22Rv1 (cell line): ENCODE measurements around the gene METTL15.

Experiments used
- H3K27ac ChIP-seq: fragments of 450-650 bp; 2 replicates; pipeline ENCODE4 v1.5.1; 2017
- CTCF ChIP-seq: fragments of 450-650 bp; IDR thresholded peaks from 2 replicates; pipeline ENCODE4 v1.5.1; 2017; ENCODE audit warnings: mild to moderate bottlenecking
- ZFX ChIP-seq: fragments of 450-650 bp; IDR thresholded peaks from 2 replicates; pipeline ENCODE4 v1.6.1; 2017; ENCODE audit warnings: antibody characterized with exemption, borderline replicate concordance

Gene METTL15

GRCh38 chr11:28223577-28223976 is 115.4 kb downstream of the METTL15 start:
- TF ChIP-seq CTCF (no peak), ZFX (no peak)

GRCh38 chr11:28223994-28224393 is 115.8 kb downstream of the METTL15 start:
- H3K27ac ChIP-seq, result no peak overlapping the region
- TF ChIP-seq CTCF (no peak), ZFX (no peak)

More at GRCh38 chr11:28223577-28223976, 115.4 kb downstream of the METTL15 start:
- no peak overlapping the region for H3K27ac ChIP-seq

DNA sequence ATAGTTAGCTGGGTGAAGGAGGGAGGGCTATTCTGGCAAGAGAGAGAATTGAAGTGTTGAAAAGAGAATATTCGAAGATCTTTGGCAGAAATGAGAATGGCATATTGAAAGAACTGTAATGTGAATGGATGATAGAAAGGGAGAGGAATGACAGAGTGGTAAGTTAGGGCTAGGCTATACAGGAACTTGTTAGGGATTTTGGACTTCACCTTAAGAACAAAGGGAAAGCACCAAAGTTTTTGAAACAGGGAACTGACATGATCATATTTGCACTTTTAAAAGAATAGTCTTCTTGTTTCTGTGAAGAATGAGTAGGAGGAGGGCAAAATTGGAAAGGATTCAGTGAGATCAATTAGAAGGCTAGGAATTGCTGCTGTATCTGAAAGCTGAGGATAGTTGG is 119.3 kb downstream of the METTL15 start:
- no peak overlapping the region for H3K27ac ChIP-seq
- no peak for TF ChIP-seq ZFX
- TF ChIP-seq CTCF, result no peak

- TF ChIP-seq ZFX, result no peak
- H3K27ac ChIP-seq, result no peak overlapping the region
Measured at GRCh38 chr11:28228196-28228895, 120.2 kb downstream of the METTL15 start.

- TF ChIP-seq ZFX, result no peak
- H3K27ac ChIP-seq, result no peak overlapping the region
Measured at GRCh38 chr11:28231475-28231874, 123.3 kb downstream of the METTL15 start.

- no peak overlapping the region for H3K27ac ChIP-seq
- TF ChIP-seq ZFX (no peak), CTCF (no peak)
Measured at GRCh38 chr11:28232649-28233048, 124.5 kb downstream of the METTL15 start.

DNA sequence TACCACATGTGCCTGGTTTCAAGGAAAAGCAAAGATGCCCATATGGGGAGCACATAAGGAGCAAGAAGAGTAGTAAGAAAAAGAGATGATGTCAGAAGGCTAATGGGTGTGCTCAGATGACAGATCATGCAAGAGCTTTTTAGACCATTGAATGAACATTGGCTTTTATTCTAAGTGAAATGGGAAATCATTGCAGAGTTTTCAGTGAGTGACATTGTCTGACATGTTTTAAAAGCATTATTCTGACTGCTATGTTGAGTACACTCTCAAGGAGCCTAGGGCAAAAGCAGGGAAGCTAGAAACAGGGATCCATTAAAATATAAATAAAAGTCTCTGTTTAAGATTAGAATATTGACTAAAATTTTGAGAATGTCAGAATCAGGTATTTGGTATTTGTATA is 133.6 kb downstream of the METTL15 start:
- no peak overlapping the region for H3K27ac ChIP-seq
- TF ChIP-seq CTCF, result no peak
- TF ChIP-seq ZFX, result no peak

GRCh38 chr11:28242596-28242995 is 134.4 kb downstream of the METTL15 start:
- no peak overlapping the region for H3K27ac ChIP-seq
- TF ChIP-seq ZFX (no peak), CTCF (no peak)
